CD4-positive, alpha-beta T cell (primary cell): ENCODE data around the gene NET1. TPM values are rescaled to one million over a fixed set of nuclear protein-coding genes. Genes with fewer than 3 reads are reported as not detected.

Source experiments
- ATAC-seq: fragments of 200-7000 bp; cut with Tn5 transposase; one replicate; pipeline ENCODE4 v1.10.0; 2022; ENCODE audit warnings: mild to moderate bottlenecking; ENCODE audit not compliant: poor library complexity
- CTCF ChIA-PET: fragments of 350-600 bp; sonication (Branson Sonifier 250); formaldehyde crosslinking; loops from one replicate; lab custom pipeline; 2021; ENCODE audit warnings: antibody characterized with exemption, inconsistent platforms; lab: Charles Lee
- POLR2A ChIA-PET: fragments of 350-600 bp; sonication (Branson Sonifier 250); formaldehyde crosslinking; loops from one replicate; lab custom pipeline; 2021; ENCODE audit warnings: antibody characterized with exemption, inconsistent platforms; lab: Charles Lee
- DNase-seq, 14 experiments: peaks; one replicate each; pipeline ENCODE4 v3.0.0-alpha.2; 2013 to 2020; ENCODE audit warnings: mixed read lengths in 2 of 14
- H3K27ac ChIP-seq, 2 donors: one replicate each; pipeline versions ENCODE4 v1.5.1 to v1.7.0; 2013; ENCODE audit warnings: low read length in 2 of 2, low read depth in 1 of 2, mild to moderate bottlenecking in 1 of 2
- H3K27me3 ChIP-seq, 2 experiments: 1 replicate in 1 of 2; 2 replicates in 1 of 2; pipeline versions ENCODE4 v1.6.1 to v1.7.0; 2013; ENCODE audit warnings: low read length in 2 of 2, control low read depth in 1 of 2, mild to moderate bottlenecking in 1 of 2, moderate library complexity in 1 of 2; ENCODE audit not compliant: insufficient read depth in 2 of 2, control insufficient read depth in 1 of 2
- H3K36me3 ChIP-seq: one replicate; pipeline ENCODE4 v1.6.1; 2013; ENCODE audit warnings: low read length, control low read depth; ENCODE audit not compliant: insufficient read depth
- H3K4me1 ChIP-seq: one replicate; pipeline ENCODE4 v1.6.1; 2013; ENCODE audit warnings: low read length, control low read depth; ENCODE audit not compliant: insufficient read depth
- H3K4me3 ChIP-seq: one replicate; pipeline ENCODE4 v1.5.1; 2013; ENCODE audit warnings: mild to moderate bottlenecking, low read length, moderate library complexity
- H3K9me3 ChIP-seq, 2 experiments: 1 replicate in 1 of 2; 2 replicates in 1 of 2; pipeline versions ENCODE4 v1.6.1 to v1.7.0; 2013; ENCODE audit warnings: low read length in 2 of 2, mild to moderate bottlenecking in 2 of 2, control low read depth in 1 of 2, moderate library complexity in 1 of 2; ENCODE audit not compliant: control insufficient read depth in 1 of 2, insufficient read depth in 1 of 2
- H3K27ac Mint-ChIP-seq: one replicate; pipeline ENCODE4 v1.8.0; 2020; ENCODE audit warnings: mixed read lengths
- H3K27me3 Mint-ChIP-seq: one replicate; pipeline ENCODE4 v1.8.0; 2021; ENCODE audit warnings: mixed read lengths
- H3K36me3 Mint-ChIP-seq: one replicate; pipeline ENCODE4 v1.8.0; 2021; ENCODE audit warnings: low read depth, mixed read lengths
- H3K4me1 Mint-ChIP-seq: one replicate; pipeline ENCODE4 v1.8.0; 2021; ENCODE audit warnings: low read depth, mixed read lengths
- H3K4me3 Mint-ChIP-seq: one replicate; pipeline ENCODE4 v1.8.0; 2020; ENCODE audit warnings: mild to moderate bottlenecking, mixed read lengths
- H3K9me3 Mint-ChIP-seq: one replicate; pipeline ENCODE4 v1.8.0; 2020; ENCODE audit warnings: mixed read lengths
- intact Hi-C, 2 experiments: fragments of 100-400 bp; cut with DNase I in 1 of 2; cut with micrococcal nuclease in 1 of 2; formaldehyde crosslinking; loops; one replicate each; pipeline versions ENCODE4 v1.15.1 to v1.9.0; 2023 to 2025; cut with DNase I, micrococcal nuclease
- total RNA-seq, 174 experiments: library from RNA in 2 of 174; stranded (reverse) in 2 of 174; gene quantifications; one replicate each; pipeline ENCODE4 v1.2.3 and lab custom pipeline; 2021 to 2026
- TF ChIP-seq, protein P1 (sequence below): fragments of 200-600 bp; IDR thresholded peaks from one replicate; pipeline ENCODE4 v1.8.0; 2022; ENCODE audit warnings: antibody characterized with exemption, mild to moderate bottlenecking

NET1 gene
- total RNA-seq, 2 experiments from 2014 or later = 29.0 to 30.5 TPM

- POLR2A ChIA-PET = no interaction called here
- intact Hi-C loops = no loop called here
Measured at GRCh38 chr10:5364890-5365338, 47.4 kb upstream of the NET1 start, which contains the start of gene UCN3. Gene UCN3, plus strand, starts transcription at chr10:5364966. Its CDS starts 8,755 bp downstream, at chr10:5373721.

DNA sequence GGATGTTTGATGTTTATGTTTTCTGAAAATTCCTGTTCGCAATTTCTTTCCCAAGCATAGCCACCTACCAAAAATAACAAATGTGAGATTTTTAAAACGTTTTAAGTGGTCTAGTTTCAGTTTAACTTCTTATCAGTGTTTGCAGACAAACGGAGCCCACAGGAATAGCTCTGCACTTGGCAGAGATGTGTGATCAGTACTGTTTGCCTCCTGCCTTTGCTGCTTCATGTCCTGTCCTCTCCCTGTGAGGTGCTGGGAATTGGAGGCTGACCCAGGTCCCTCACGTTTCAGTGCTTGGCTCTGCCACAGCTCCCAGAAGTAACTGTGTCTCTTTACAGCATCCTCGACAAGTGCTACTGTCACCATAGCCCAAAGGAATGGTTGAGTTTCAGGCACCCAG lies 46.4 kb upstream of the NET1 start:
- H3K4me1 ChIP-seq = no peaks in the 10 kb centered on the region
- Mint-ChIP-seq H3K36me3 (no peaks in the 10 kb centered on the region), H3K27me3 (peaks cover 5% of the 10 kb centered on the region), H3K9me3 (no peaks in the 10 kb centered on the region), H3K27ac (no peak overlapping the region), H3K4me3 (no peak overlapping the region), H3K4me1 (peaks cover 5% of the 10 kb centered on the region)
- intact Hi-C loops = no loop called here
- TF ChIP-seq, protein P1, sequence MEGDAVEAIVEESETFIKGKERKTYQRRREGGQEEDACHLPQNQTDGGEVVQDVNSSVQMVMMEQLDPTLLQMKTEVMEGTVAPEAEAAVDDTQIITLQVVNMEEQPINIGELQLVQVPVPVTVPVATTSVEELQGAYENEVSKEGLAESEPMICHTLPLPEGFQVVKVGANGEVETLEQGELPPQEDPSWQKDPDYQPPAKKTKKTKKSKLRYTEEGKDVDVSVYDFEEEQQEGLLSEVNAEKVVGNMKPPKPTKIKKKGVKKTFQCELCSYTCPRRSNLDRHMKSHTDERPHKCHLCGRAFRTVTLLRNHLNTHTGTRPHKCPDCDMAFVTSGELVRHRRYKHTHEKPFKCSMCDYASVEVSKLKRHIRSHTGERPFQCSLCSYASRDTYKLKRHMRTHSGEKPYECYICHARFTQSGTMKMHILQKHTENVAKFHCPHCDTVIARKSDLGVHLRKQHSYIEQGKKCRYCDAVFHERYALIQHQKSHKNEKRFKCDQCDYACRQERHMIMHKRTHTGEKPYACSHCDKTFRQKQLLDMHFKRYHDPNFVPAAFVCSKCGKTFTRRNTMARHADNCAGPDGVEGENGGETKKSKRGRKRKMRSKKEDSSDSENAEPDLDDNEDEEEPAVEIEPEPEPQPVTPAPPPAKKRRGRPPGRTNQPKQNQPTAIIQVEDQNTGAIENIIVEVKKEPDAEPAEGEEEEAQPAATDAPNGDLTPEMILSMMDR = no peak
- H3K36me3 ChIP-seq = no peaks in the 10 kb centered on the region
- ATAC-seq (no peak), DNase-seq (no peak)
- H3K27me3 ChIP-seq = no peaks in the 10 kb centered on the region
- ChIA-PET CTCF (no interaction called here), POLR2A (no interaction called here)
- H3K4me3 ChIP-seq = no peak overlapping the region
- H3K27ac ChIP-seq = no peak overlapping the region
- no peaks in the 10 kb centered on the region for H3K9me3 ChIP-seq

More at GRCh38 chr10:5364890-5365338, 47.4 kb upstream of the NET1 start, which contains the start of gene UCN3:
- ATAC-seq (no peak), DNase-seq (no peak)
- Mint-ChIP-seq H3K9me3 (no peaks in the 10 kb centered on the region), H3K27ac (no peak within 1 kb of the TSS), H3K36me3 (no peaks in the 10 kb centered on the region), H3K4me3 (no peak within 1 kb of the TSS), H3K4me1 (peaks cover 5% of the 10 kb centered on the region), H3K27me3 (peaks cover 5% of the 10 kb centered on the region)
- Histone ChIP-seq H3K27me3 (no peaks in the 10 kb centered on the region), H3K4me1 (no peaks in the 10 kb centered on the region), H3K9me3 (no peaks in the 10 kb centered on the region), H3K36me3 (no peaks in the 10 kb centered on the region), H3K4me3 (no peak within 1 kb of the TSS), H3K27ac (no peak within 1 kb of the TSS)
- CTCF ChIA-PET = no interaction called here
- TF ChIP-seq, protein P1 = no peak

GRCh38 chr10:5369362-5370158 lies 42.8 kb upstream of the NET1 start:
- H3K9me3 Mint-ChIP-seq = no peaks in the 10 kb centered on the region
- H3K27me3 Mint-ChIP-seq = no peaks in the 10 kb centered on the region
- no peak overlapping the region for H3K27ac ChIP-seq
- TF ChIP-seq, protein P1 = no peak
- no peak overlapping the region for H3K27ac Mint-ChIP-seq
- ATAC-seq = no peak
- no peaks in the 10 kb centered on the region for H3K9me3 ChIP-seq
- H3K4me3 ChIP-seq = no peak overlapping the region
- ChIA-PET POLR2A (interaction anchor here (0.6 kb wide), 1 partner anchor 79 kb away, joined by 3 read pairs; no protein-coding TSS in a partner anchor), CTCF (interaction anchor here (0.7 kb wide), 1 partner anchor 14 kb away, joined by 3 read pairs; no protein-coding TSS in a partner anchor)
- no peak overlapping the region for H3K4me3 Mint-ChIP-seq
- no peaks in the 10 kb centered on the region for H3K36me3 ChIP-seq
- no peaks in the 10 kb centered on the region for H3K4me1 ChIP-seq
- no peak for DNase-seq
- no peaks in the 10 kb centered on the region for H3K36me3 Mint-ChIP-seq
- intact Hi-C loops = no loop called here
- H3K4me1 Mint-ChIP-seq = peaks cover 5% of the 10 kb centered on the region
- no peaks in the 10 kb centered on the region for H3K27me3 ChIP-seq
